ENCODE results near the gene ZSCAN22.

The ZSCAN22 gene

GRCh38 chr19:58352760-58353671 is 26.2 kb downstream of the ZSCAN22 start, which contains the start of gene A1BG:
Gene A1BG (minus strand): TSS chr19:58353492. CDS start chr19:58353437, 55 bp downstream.
- no peak within 1 kb of the TSS for H3K4me3 ChIP-seq (ENCODE audit: low read depth in 1 of 2, low read length in 2 of 2)
- H3K27me3 ChIP-seq (ENCODE audit: low read depth, low read length), result peaks cover 14% of the 10 kb centered on the region
- no peak within 1 kb of the TSS for H3K27ac ChIP-seq (ENCODE audit: low read length)
- H3K9me3 ChIP-seq (ENCODE audit: control insufficient read depth in 1 of 2, low read length in 2 of 2), result no peaks in the 10 kb centered on the region
- peaks cover 0 to 30% of the 10 kb centered on the region in 2 donors for H3K4me1 ChIP-seq (ENCODE audit: control insufficient read depth in 1 of 2, insufficient read depth in 2 of 2, low read length in 2 of 2)
- peaks cover 0 to 4% of the 10 kb centered on the region in 2 donors for H3K36me3 ChIP-seq (ENCODE audit: control insufficient read depth in 1 of 2, insufficient read depth in 2 of 2, low read length in 2 of 2)

DNA sequence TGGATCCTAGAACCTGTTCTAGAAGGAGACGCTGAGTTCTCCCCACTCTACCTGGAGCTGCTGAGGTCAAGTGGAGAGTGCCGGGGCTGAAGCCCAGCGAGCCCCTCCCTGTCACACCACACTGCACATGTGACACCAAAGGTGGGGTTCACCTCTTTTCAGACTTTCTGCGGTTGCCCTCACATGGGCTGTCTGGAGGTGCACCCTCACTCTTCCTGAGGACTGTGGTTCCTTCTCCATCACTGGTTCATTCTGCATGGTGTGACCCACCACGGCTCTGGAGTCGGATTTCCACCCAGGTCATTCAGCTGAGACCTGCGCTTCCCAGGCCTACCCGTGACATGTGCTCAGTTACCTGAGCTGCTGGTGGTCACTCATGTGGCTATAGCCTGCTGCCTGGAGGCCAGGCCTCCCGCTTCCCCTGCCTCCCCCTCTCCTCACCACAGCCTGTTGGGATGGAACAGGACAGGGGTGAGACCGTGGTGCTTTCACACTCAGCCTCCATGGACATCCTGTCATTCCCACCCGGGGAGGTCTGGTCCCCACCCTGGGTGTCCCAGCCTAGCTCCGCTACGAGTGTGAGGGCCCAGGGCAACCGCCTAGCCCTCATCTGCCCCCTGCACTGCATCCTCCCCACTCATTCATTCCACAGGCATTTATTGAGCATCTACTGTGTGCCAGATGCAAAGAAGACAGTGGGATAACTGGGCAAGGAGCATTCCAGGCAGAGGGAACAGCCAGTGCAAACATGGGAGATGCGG is 27.1 kb downstream of the ZSCAN22 start:
- Histone ChIP-seq H3K4me1 (ENCODE audit: control insufficient read depth in 1 of 2, insufficient read depth in 2 of 2, low read length in 2 of 2) (peaks cover 0 to 30% of the 10 kb centered on the region in 2 donors), H3K9me3 (ENCODE audit: control insufficient read depth in 1 of 2, low read length in 2 of 2) (no peaks in the 10 kb centered on the region), H3K27me3 (ENCODE audit: low read depth, low read length) (peaks cover 14% of the 10 kb centered on the region), H3K36me3 (ENCODE audit: control insufficient read depth in 1 of 2, insufficient read depth in 2 of 2, low read length in 2 of 2) (peaks cover 0 to 4% of the 10 kb centered on the region in 2 donors), H3K27ac (ENCODE audit: low read length) (no peak overlapping the region), H3K4me3 (ENCODE audit: low read depth in 1 of 2, low read length in 2 of 2) (no peak overlapping the region)

- Histone ChIP-seq H3K27ac (ENCODE audit: low read length) (no peak overlapping the region), H3K4me1 (ENCODE audit: control insufficient read depth in 1 of 2, insufficient read depth in 2 of 2, low read length in 2 of 2) (peaks cover 0 to 30% of the 10 kb centered on the region in 2 donors), H3K9me3 (ENCODE audit: control insufficient read depth in 1 of 2, low read length in 2 of 2) (no peaks in the 10 kb centered on the region), H3K4me3 (ENCODE audit: low read depth in 1 of 2, low read length in 2 of 2) (no peak overlapping the region), H3K27me3 (ENCODE audit: low read depth, low read length) (peaks cover 14% of the 10 kb centered on the region), H3K36me3 (ENCODE audit: control insufficient read depth in 1 of 2, insufficient read depth in 2 of 2, low read length in 2 of 2) (peaks cover 0 to 4% of the 10 kb centered on the region in 2 donors)
Observed at GRCh38 chr19:58354478-58355030, 27.8 kb downstream of the ZSCAN22 start.

- peaks cover 14% of the 10 kb centered on the region for H3K27me3 ChIP-seq (ENCODE audit: low read depth, low read length)
- no peak overlapping the region for H3K27ac ChIP-seq (ENCODE audit: low read length)
- no peaks in the 10 kb centered on the region for H3K9me3 ChIP-seq (ENCODE audit: control insufficient read depth in 1 of 2, low read length in 2 of 2)
- no peak overlapping the region for H3K4me3 ChIP-seq (ENCODE audit: low read depth in 1 of 2, low read length in 2 of 2)
- H3K36me3 ChIP-seq (ENCODE audit: control insufficient read depth in 1 of 2, insufficient read depth in 2 of 2, low read length in 2 of 2), result peaks cover 0 to 3% of the 10 kb centered on the region in 2 donors
- H3K4me1 ChIP-seq (ENCODE audit: control insufficient read depth in 1 of 2, insufficient read depth in 2 of 2, low read length in 2 of 2), result peaks cover 0 to 23% of the 10 kb centered on the region in 2 donors
Observed at GRCh38 chr19:58355215-58355796, 28.5 kb downstream of the ZSCAN22 start.

GRCh38 chr19:58355908-58356765 is 29.3 kb downstream of the ZSCAN22 start:
- Histone ChIP-seq H3K9me3 (ENCODE audit: control insufficient read depth in 1 of 2, low read length in 2 of 2) (no peaks in the 10 kb centered on the region), H3K36me3 (ENCODE audit: control insufficient read depth in 1 of 2, insufficient read depth in 2 of 2, low read length in 2 of 2) (no peaks in the 10 kb centered on the region), H3K4me3 (ENCODE audit: low read depth in 1 of 2, low read length in 2 of 2) (peak overlapping the region in 1 of 2 donors; percentile 58), H3K27ac (ENCODE audit: low read length) (no peak overlapping the region), H3K27me3 (ENCODE audit: low read depth, low read length) (peaks cover 14% of the 10 kb centered on the region), H3K4me1 (ENCODE audit: control insufficient read depth in 1 of 2, insufficient read depth in 2 of 2, low read length in 2 of 2) (peaks cover 0 to 19% of the 10 kb centered on the region in 2 donors)

DNA sequence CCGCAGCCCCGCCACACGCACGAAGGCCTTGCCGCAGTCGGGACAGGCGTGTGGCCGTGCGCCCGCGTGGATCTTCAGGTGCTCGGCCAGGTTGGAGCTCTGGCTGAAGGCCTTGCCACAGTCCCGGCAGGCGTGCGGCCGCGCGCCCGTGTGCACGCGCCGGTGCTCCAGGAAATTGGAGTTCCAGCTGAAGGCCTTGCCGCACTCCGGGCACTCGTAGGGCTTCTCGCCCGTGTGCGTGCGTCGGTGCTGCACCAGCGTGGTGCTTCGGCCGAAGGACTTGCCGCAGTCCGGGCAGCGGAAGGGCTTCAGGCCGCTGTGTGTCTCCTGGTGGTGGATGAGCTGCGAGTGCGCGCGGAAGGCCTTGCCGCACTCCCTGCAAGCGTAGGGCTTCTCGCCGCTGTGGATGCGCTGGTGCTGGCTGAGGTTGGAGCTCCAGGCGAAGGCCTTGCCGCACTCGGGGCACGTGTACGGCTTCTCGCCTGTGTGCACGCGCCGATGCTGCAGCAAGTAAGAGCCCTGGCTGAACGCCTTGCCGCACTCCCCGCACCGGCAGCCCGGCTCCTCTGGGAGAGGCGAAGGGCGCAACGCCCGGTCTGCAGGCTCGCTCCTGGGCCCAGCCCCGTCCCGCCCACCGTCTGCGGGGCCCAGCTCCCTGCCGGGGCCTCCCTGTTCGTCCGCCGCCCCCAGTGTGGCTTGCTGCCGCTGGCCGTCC is 30.1 kb downstream of the ZSCAN22 start:
- peaks cover 14% of the 10 kb centered on the region for H3K27me3 ChIP-seq (ENCODE audit: low read depth, low read length)
- peaks cover 0 to 25% of the 10 kb centered on the region in 2 donors for H3K4me1 ChIP-seq (ENCODE audit: control insufficient read depth in 1 of 2, insufficient read depth in 2 of 2, low read length in 2 of 2)
- H3K9me3 ChIP-seq (ENCODE audit: control insufficient read depth in 1 of 2, low read length in 2 of 2), result no peaks in the 10 kb centered on the region
- peak overlapping the region in 1 of 2 donors; percentile 58 for H3K4me3 ChIP-seq (ENCODE audit: low read depth in 1 of 2, low read length in 2 of 2)
- no peak overlapping the region for H3K27ac ChIP-seq (ENCODE audit: low read length)
- no peaks in the 10 kb centered on the region for H3K36me3 ChIP-seq (ENCODE audit: control insufficient read depth in 1 of 2, insufficient read depth in 2 of 2, low read length in 2 of 2)

DNA sequence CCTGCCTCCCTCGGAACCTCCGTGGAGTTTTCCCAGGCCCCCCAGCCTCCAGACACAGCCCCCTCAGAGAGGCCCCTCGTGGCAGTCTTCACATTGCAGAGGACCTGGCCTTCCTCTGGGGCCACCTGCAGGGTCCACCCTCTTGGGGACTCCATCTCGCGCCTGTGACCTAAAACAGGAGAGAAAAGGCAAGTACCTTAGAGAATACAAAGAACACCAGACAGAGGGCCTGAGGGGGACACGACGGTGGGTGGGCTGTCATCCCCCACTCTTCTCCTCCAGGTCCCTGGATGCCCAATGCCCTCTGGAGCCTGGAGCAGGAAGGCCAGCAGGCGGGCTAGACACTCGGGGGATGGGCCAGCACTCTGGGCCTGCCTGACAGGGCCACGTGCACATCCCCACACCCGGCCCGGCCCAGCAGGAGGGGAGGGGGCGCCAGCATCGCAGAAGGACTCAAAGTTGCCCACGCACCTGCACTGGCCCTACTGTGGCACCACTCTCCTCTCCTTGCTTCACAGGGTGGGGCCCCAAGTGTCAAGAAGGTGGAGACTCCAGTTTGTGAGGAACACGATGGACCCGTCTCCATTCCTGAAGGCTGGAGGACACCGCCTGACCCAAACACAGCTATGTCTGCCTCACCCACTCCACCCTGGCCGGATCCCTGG is 30.8 kb downstream of the ZSCAN22 start:
- no peaks in the 10 kb centered on the region for H3K9me3 ChIP-seq (ENCODE audit: control insufficient read depth in 1 of 2, low read length in 2 of 2)
- no peak overlapping the region for H3K27ac ChIP-seq (ENCODE audit: low read length)
- H3K36me3 ChIP-seq (ENCODE audit: control insufficient read depth in 1 of 2, insufficient read depth in 2 of 2, low read length in 2 of 2), result no peaks in the 10 kb centered on the region
- H3K4me1 ChIP-seq (ENCODE audit: control insufficient read depth in 1 of 2, insufficient read depth in 2 of 2, low read length in 2 of 2), result peaks cover 0 to 25% of the 10 kb centered on the region in 2 donors
- H3K4me3 ChIP-seq (ENCODE audit: low read depth in 1 of 2, low read length in 2 of 2), result peak overlapping the region in 1 of 2 donors; percentile 58
- peaks cover 9% of the 10 kb centered on the region for H3K27me3 ChIP-seq (ENCODE audit: low read depth, low read length)

DNA sequence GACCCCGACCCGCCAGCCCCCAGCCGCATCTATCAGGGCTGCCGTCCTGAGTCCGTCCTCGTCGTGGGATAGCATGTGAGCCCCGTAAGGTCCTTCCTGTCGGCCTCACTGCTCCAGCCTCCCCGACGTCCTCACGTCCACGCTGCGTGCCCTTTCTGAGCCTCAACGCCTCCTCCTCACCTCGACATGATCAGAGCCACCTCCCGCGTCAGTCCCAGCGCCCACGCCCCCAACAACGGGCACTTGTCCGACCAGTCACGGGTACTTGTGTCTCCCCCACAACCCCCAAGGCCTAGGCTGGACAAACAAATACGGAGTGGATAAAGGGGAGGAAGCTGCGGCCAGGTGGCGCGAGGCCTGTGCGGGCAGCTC is 35.1 kb downstream of the ZSCAN22 start:
- Histone ChIP-seq H3K27ac (ENCODE audit: low read length) (peak overlapping the region; percentile 96), H3K4me3 (ENCODE audit: low read depth in 1 of 2, low read length in 2 of 2) (peak overlapping the region; percentile 86 to 88), H3K4me1 (ENCODE audit: control insufficient read depth in 1 of 2, insufficient read depth in 2 of 2, low read length in 2 of 2) (peaks cover 0 to 12% of the 10 kb centered on the region in 2 donors), H3K36me3 (ENCODE audit: control insufficient read depth in 1 of 2, insufficient read depth in 2 of 2, low read length in 2 of 2) (peaks cover 0 to 8% of the 10 kb centered on the region in 2 donors), H3K9me3 (ENCODE audit: control insufficient read depth in 1 of 2, low read length in 2 of 2) (no peaks in the 10 kb centered on the region), H3K27me3 (ENCODE audit: low read depth, low read length) (no peaks in the 10 kb centered on the region)

- H3K4me1 ChIP-seq (ENCODE audit: control insufficient read depth in 1 of 2, insufficient read depth in 2 of 2, low read length in 2 of 2), result peaks cover 0 to 9% of the 10 kb centered on the region in 2 donors
- peaks cover 0 to 8% of the 10 kb centered on the region in 2 donors for H3K36me3 ChIP-seq (ENCODE audit: control insufficient read depth in 1 of 2, insufficient read depth in 2 of 2, low read length in 2 of 2)
- H3K4me3 ChIP-seq (ENCODE audit: low read depth in 1 of 2, low read length in 2 of 2), result peak within 1 kb of the TSS; percentile 86 to 88
- no peaks in the 10 kb centered on the region for H3K27me3 ChIP-seq (ENCODE audit: low read depth, low read length)
- H3K27ac ChIP-seq (ENCODE audit: low read length), result peak within 1 kb of the TSS; percentile 96
- no peaks in the 10 kb centered on the region for H3K9me3 ChIP-seq (ENCODE audit: control insufficient read depth in 1 of 2, low read length in 2 of 2)
Observed at GRCh38 chr19:58362272-58362994, 35.6 kb downstream of the ZSCAN22 start, which contains the start of gene ZNF497. Gene ZNF497 (minus strand): TSS chr19:58362751. CDS start chr19:58357635, 5,116 bp downstream.

All from muscle layer of duodenum (tissue), 2 donors.